OCI-LY3 (cell line): ENCODE measurements around the gene CXXC1.
"Not testable (repeated sequence)": the region's sequence is repeated elsewhere in the genome, so short reads cannot be mapped to it uniquely, and the experiment has no call there.

Experiments used
- H2AFZ ChIP-seq: fragments of 200-600, 300-600 bp; shearing (Covaris generic); 2 replicates; pipeline ENCODE4 v1.6.0; 2014; ENCODE audit warnings: antibody characterized with exemption, low read depth, low read length
- H3K27ac ChIP-seq: fragments of 200-600, 300-600 bp; sonication (generic); 2 replicates; pipeline ENCODE4 v1.5.1; 2014; ENCODE audit warnings: mild to moderate bottlenecking, low read length, moderate library complexity, mixed read lengths
- H3K27me3 ChIP-seq: fragments of 200-600, 300-600 bp; sonication (generic); 2 replicates; pipeline ENCODE4 v1.6.1; 2014; ENCODE audit warnings: low read depth, low read length, mixed read lengths
- H3K36me3 ChIP-seq: fragments of 200-600, 300-600 bp; sonication (generic); replicated peaks from 2 replicates; pipeline ENCODE3; 2014; ENCODE audit warnings: low read depth, low read length, mixed read lengths
- H3K4me1 ChIP-seq: fragments of 300-600, 200-600 bp; sonication (generic); 2 replicates; pipeline ENCODE4 v1.6.1; 2014; ENCODE audit warnings: low read length, mixed read lengths
- H3K4me2 ChIP-seq: fragments of 200-600, 300-600 bp; sonication (generic); 2 replicates; pipeline ENCODE4 v1.6.1; 2014; ENCODE audit warnings: low read length, mixed read lengths
- H3K4me3 ChIP-seq: fragments of 300-600, 200-600 bp; sonication (generic); 2 replicates; pipeline ENCODE4 v1.5.1; 2014; ENCODE audit warnings: antibody characterized with exemption, mild to moderate bottlenecking, low read length, moderate library complexity
- H3K79me2 ChIP-seq: fragments of 300-600, 200-600 bp; shearing (Covaris generic); 2 replicates; pipeline ENCODE4 v1.6.1; 2014; ENCODE audit warnings: mild to moderate bottlenecking, low read length, mixed read lengths
- H3K9ac ChIP-seq: fragments of 300-600, 200-600 bp; shearing (Covaris generic); 2 replicates; pipeline ENCODE4 v1.6.0; 2014; ENCODE audit warnings: mild to moderate bottlenecking, low read length, moderate library complexity
- H3K9me3 ChIP-seq: fragments of 200-600, 300-600 bp; shearing (Covaris generic); 2 replicates; pipeline ENCODE4 v1.6.1; 2014; ENCODE audit warnings: low read length, mixed read lengths; ENCODE audit not compliant: insufficient read depth
- H4K20me1 ChIP-seq: fragments of 200-600, 300-600 bp; sonication (generic); 2 replicates; pipeline ENCODE4 v1.6.1; 2016; ENCODE audit warnings: low read length, mixed read lengths; ENCODE audit not compliant: insufficient read depth
- CTCF ChIP-seq: fragments of 200-600, 300-600 bp; sonication (generic); IDR thresholded peaks from 2 replicates; pipeline ENCODE4 v1.5.1; 2014; ENCODE audit warnings: antibody characterized with exemption, low read length, low read depth
- EZH2phosphoT487 ChIP-seq: fragments of 200-600 bp; shearing (Covaris generic); IDR thresholded peaks from 2 replicates; pipeline ENCODE4 v1.6.1; 2018; ENCODE audit warnings: antibody characterized with exemption, mixed run types, low read depth

Gene CXXC1

DNA sequence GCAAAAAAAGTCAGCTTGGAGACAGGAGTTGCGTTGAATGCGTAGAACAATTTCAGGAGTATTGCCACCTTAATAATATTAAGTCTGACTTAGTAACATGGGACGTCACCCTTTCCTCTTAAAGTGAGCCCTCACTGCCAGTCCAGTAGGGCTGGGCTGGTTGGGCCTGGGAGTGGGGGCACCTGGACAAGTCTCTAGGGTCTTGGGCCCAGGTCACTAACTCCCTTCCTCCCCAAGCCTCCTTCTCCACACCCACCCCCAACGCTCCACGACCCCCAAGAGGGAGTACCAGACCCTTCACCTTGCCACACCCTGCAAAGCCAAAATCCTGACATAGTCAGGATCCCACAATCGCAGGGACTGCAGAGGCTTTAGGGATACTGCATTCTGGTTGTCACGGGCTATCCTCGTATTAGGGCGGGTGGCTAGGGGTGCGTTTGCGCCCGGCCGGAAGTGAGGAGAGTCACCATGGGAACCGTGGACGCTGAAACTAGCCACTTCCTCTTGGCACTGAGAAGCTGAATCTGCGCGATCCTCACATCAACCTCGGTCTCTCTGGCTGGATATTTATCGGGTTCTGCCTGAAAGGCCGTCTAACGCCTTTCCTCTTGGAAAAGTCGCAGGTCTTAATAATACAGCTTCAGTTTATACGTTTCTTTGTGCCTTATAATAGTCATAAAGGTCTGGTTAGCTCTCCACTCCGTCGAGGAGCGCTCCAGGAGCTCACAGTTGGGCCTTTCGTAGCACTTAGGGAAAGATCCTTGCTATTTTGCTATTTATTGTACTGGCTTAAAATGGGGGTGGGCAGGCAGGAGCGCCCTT, 10.3 kb upstream of the CXXC1 start:
- Histone ChIP-seq H3K27me3 (peaks cover 17% of the 10 kb centered on the region), H4K20me1 (no peaks in the 10 kb centered on the region), H3K4me3 (peak overlapping the region; percentile 73), H2AFZ (peak overlapping the region; percentile 93), H3K4me1 (peaks cover 11% of the 10 kb centered on the region), H3K79me2 (no peaks in the 10 kb centered on the region), H3K9me3 (no peaks in the 10 kb centered on the region), H3K27ac (no peak overlapping the region), H3K9ac (peak overlapping the region; percentile 14; the same call in 1 of the 2 replicates), H3K36me3 (no peaks in the 10 kb centered on the region), H3K4me2 (peak overlapping the region; percentile 87)
- TF ChIP-seq EZH2phosphoT487 (no peak), CTCF (no peak)

GRCh38 chr18:50293039-50293438, 5.5 kb upstream of the CXXC1 start:
- no peak overlapping the region for H2AFZ ChIP-seq
- TF ChIP-seq CTCF (no peak), EZH2phosphoT487 (no peak)
- H3K4me1 ChIP-seq = peaks cover 6% of the 10 kb centered on the region

GRCh38 chr18:50289108-50289443, 1.6 kb upstream of the CXXC1 start:
- Histone ChIP-seq H3K27ac (no peak overlapping the region), H3K36me3 (peaks cover 23% of the 10 kb centered on the region), H3K4me1 (peaks cover 7% of the 10 kb centered on the region), H3K27me3 (no peaks in the 10 kb centered on the region), H3K9me3 (no peaks in the 10 kb centered on the region), H3K9ac (no peak overlapping the region), H3K79me2 (peaks cover 21% of the 10 kb centered on the region), H3K4me2 (no peak overlapping the region), H4K20me1 (0 out of 2 replicates have a peak, but pooled peaks cover 5% of the 10 kb centered on the region), H3K4me3 (no peak overlapping the region), H2AFZ (no peak overlapping the region)
- TF ChIP-seq EZH2phosphoT487 = no peak
- TF ChIP-seq CTCF = no peak

More at GRCh38 chr18:50293039-50293438, 5.5 kb upstream of the CXXC1 start:
- Histone ChIP-seq H3K4me2 (no peak overlapping the region), H3K9me3 (no peaks in the 10 kb centered on the region), H3K27ac (no peak overlapping the region), H3K27me3 (no peaks in the 10 kb centered on the region), H3K36me3 (no peaks in the 10 kb centered on the region), H3K9ac (no peak overlapping the region), H3K79me2 (no peaks in the 10 kb centered on the region), H4K20me1 (no peaks in the 10 kb centered on the region), H3K4me3 (no peak overlapping the region)

- not testable (repeated sequence) for H4K20me1 ChIP-seq, H3K27me3 ChIP-seq, H3K9me3 ChIP-seq, H3K4me1 ChIP-seq
- Histone ChIP-seq H2AFZ (peak overlapping the region; percentile 83), H3K27ac (peak overlapping the region; percentile 47), H3K79me2 (peaks cover 21% of the 10 kb centered on the region), H3K36me3 (peaks cover 28% of the 10 kb centered on the region), H3K9ac (peak overlapping the region; percentile 85), H3K4me2 (peak overlapping the region; percentile 61), H3K4me3 (peak overlapping the region; percentile 91)
These were observed 1.0 kb upstream of the CXXC1 start for GRCh38 chr18:50288348-50289107.
